ENCODE data around the gene ZDHHC24.

GRCh38 chr11:66476841-66477251 is 69.0 kb downstream of the ZDHHC24 start:
- TF ChIP-seq CTCF (IDR thresholded peaks at IDR 0.05) = no peak
- TF ChIP-seq POLR2A (IDR thresholded peaks at IDR 0.05) = no peak

Data from esophagus squamous epithelium (tissue), 4 donors.